Endodermal cell (in vitro differentiated cells): ENCODE measurements around the gene ATOSB. TPM values are rescaled to one million over a fixed set of nuclear protein-coding genes. Genes with fewer than 3 reads are reported as not detected.

Source experiments
- DNase-seq: peaks from one replicate; pipeline ENCODE4 v3.0.0-alpha.2; 2017
- H3K27ac ChIP-seq: 2 replicates; pipeline ENCODE4 v1.5.1; 2013; ENCODE audit warnings: mild to moderate bottlenecking, low read depth, low read length, moderate library complexity
- H3K27me3 ChIP-seq: 2 replicates; pipeline ENCODE4 v1.6.1; 2013; ENCODE audit warnings: mild to moderate bottlenecking, low read length, moderate library complexity; ENCODE audit not compliant: insufficient read depth, control insufficient read depth, poor library complexity, severe bottlenecking
- H3K36me3 ChIP-seq: 2 replicates; pipeline ENCODE4 v1.7.0; 2013; ENCODE audit warnings: mild to moderate bottlenecking, low read length, moderate library complexity; ENCODE audit not compliant: control insufficient read depth, insufficient read depth
- H3K4me1 ChIP-seq: one replicate; pipeline ENCODE4 v1.7.0; 2013; ENCODE audit warnings: low read length; ENCODE audit not compliant: control insufficient read depth, insufficient read depth
- H3K4me3 ChIP-seq: 2 replicates; pipeline ENCODE4 v1.5.1; 2013; ENCODE audit warnings: mild to moderate bottlenecking, low read length, moderate library complexity
- H3K9ac ChIP-seq: 2 replicates; pipeline ENCODE4 v1.6.1; 2013; ENCODE audit warnings: mild to moderate bottlenecking, low read length, moderate library complexity; ENCODE audit not compliant: poor library complexity, severe bottlenecking; ENCODE audit errors: extremely low read depth
- H3K9me3 ChIP-seq: 2 replicates; pipeline ENCODE4 v1.6.1; 2013; ENCODE audit warnings: mild to moderate bottlenecking, low read length, moderate library complexity; ENCODE audit not compliant: control insufficient read depth
- H3K27ac Mint-ChIP-seq: 2 replicates; pipeline ENCODE4 v1.8.0; 2020; ENCODE audit warnings: mixed read lengths
- H3K27me3 Mint-ChIP-seq: 2 replicates; pipeline ENCODE4 v1.8.0; 2021; ENCODE audit warnings: mild to moderate bottlenecking, mixed read lengths; ENCODE audit not compliant: insufficient read depth
- H3K36me3 Mint-ChIP-seq: 2 replicates; pipeline ENCODE4 v1.8.0; 2020; ENCODE audit warnings: low read depth, mixed read lengths
- H3K4me1 Mint-ChIP-seq: 2 replicates; pipeline ENCODE4 v1.8.0; 2020; ENCODE audit warnings: mixed read lengths
- H3K4me3 Mint-ChIP-seq: 2 replicates; pipeline ENCODE4 v1.8.0; 2020; ENCODE audit warnings: mild to moderate bottlenecking, moderate library complexity, mixed read lengths
- H3K9me3 Mint-ChIP-seq: 2 replicates; pipeline ENCODE4 v1.8.0; 2020; ENCODE audit warnings: mild to moderate bottlenecking, mixed read lengths
- WGBS, 2 experiments: methylation state at CpG; one replicate each; pipeline versions ENCODE4 v1.1.5 to v1.1.7; 2013; ENCODE audit warnings: missing lambda C conversion rate in 2 of 2, mixed read lengths in 1 of 2; ENCODE audit not compliant: insufficient coverage in 1 of 2, insufficient read length in 1 of 2; 5-methylcytosine and 5-hydroxymethylcytosine counted together
- total RNA-seq, 2 donors: library from RNA; stranded (reverse); fragmentation: NEBNext Ultra II Directional in 1 of 2; extraction: Animal tissue kit (Norgen Biotek cat#: 25700) in 1 of 2; gene quantifications; 2 replicates in 1 of 2; 3 replicates in 1 of 2; pipeline ENCODE4 v1.2.1, GENCODE V29; 2021
- TF ChIP-seq, protein P1 (sequence below): fragments of 200-600 bp; sonication (generic); conservative IDR thresholded peaks from 2 replicates; pipeline ENCODE4 v1.5.0; 2021; ENCODE audit warnings: antibody characterized with exemption, mild to moderate bottlenecking

ATOSB gene
- total RNA-seq, 2 donors from 2014 or later = 21.1 to 22.7 TPM

DNA sequence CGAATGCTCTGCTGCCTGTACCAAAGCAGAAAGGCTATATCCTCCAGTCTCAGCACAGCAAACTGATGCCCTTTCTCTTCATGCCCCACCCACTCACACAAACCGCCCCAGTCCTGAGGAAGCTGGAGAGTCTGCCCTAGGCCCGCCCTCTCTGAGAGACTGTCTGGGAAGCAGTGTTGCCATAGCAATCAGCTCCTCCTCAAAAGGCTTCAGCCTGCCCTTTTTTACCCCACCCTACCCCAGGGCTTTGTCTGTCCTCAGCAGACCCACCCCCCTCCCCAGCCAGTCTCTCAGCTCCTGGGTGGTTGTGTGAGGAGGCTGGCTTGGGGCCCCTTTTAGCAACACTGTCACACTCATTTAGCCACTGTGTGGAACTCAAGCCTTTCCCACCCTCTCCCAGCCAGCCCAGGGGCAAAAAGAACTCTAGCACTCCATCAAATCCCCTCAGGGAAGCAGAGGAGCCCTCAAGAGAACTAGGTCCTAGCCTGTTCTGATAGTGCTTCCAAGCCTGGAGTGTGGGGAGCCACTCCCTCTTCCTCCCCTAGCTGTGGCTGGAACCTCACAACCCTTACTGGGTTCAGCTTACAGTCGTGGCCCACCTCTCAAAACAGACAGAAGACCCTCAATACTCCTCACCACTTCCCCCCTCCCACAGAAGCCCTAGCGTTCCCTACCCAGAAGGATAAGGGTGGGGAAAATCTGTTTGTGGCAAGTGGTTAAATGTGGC is 1.4 kb downstream of the ATOSB start:
- peak; percentile 96 for DNase-seq
- Mint-ChIP-seq H3K9me3 (no peaks in the 10 kb centered on the region), H3K4me1 (peaks cover 45% of the 10 kb centered on the region), H3K27me3 (no peaks in the 10 kb centered on the region), H3K36me3 (peaks cover 4% of the 10 kb centered on the region), H3K4me3 (peak overlapping the region; percentile 76), H3K27ac (peak overlapping the region; percentile 93)
- H3K4me1 ChIP-seq = peaks cover 12% of the 10 kb centered on the region
- 6% methylated on average over 5 of the region's 5 CpGs; no CpG with 5 or more reads in 1 of the 2 experiments for WGBS, 2 experiments
- H3K9ac ChIP-seq = peak overlapping the region; percentile 75
- no peaks in the 10 kb centered on the region for H3K9me3 ChIP-seq
- no peaks in the 10 kb centered on the region for H3K27me3 ChIP-seq
- peak overlapping the region; percentile 96 for H3K4me3 ChIP-seq
- no peaks in the 10 kb centered on the region for H3K36me3 ChIP-seq
- TF ChIP-seq, protein P1, sequence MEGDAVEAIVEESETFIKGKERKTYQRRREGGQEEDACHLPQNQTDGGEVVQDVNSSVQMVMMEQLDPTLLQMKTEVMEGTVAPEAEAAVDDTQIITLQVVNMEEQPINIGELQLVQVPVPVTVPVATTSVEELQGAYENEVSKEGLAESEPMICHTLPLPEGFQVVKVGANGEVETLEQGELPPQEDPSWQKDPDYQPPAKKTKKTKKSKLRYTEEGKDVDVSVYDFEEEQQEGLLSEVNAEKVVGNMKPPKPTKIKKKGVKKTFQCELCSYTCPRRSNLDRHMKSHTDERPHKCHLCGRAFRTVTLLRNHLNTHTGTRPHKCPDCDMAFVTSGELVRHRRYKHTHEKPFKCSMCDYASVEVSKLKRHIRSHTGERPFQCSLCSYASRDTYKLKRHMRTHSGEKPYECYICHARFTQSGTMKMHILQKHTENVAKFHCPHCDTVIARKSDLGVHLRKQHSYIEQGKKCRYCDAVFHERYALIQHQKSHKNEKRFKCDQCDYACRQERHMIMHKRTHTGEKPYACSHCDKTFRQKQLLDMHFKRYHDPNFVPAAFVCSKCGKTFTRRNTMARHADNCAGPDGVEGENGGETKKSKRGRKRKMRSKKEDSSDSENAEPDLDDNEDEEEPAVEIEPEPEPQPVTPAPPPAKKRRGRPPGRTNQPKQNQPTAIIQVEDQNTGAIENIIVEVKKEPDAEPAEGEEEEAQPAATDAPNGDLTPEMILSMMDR = no peak
- H3K27ac ChIP-seq = peak overlapping the region; percentile 96

GRCh38 chr9:35112257-35113020 is 3.2 kb downstream of the ATOSB start:
- Mint-ChIP-seq H3K36me3 (peaks cover 10% of the 10 kb centered on the region), H3K4me1 (peaks cover 45% of the 10 kb centered on the region), H3K27ac (no peak overlapping the region), H3K27me3 (no peaks in the 10 kb centered on the region), H3K4me3 (no peak overlapping the region), H3K9me3 (no peaks in the 10 kb centered on the region)
- H3K9ac ChIP-seq = no peak overlapping the region
- peaks cover 12% of the 10 kb centered on the region for H3K4me1 ChIP-seq
- no peaks in the 10 kb centered on the region for H3K27me3 ChIP-seq
- H3K4me3 ChIP-seq = peak overlapping the region; percentile 74
- TF ChIP-seq, protein P1 = no peak
- peaks cover 7% of the 10 kb centered on the region for H3K36me3 ChIP-seq
- H3K9me3 ChIP-seq = no peaks in the 10 kb centered on the region
- no peak for DNase-seq
- WGBS, 2 experiments = 89 to 100% methylated on average over 2 to 3 of the region's 3 CpGs
- peak overlapping the region; percentile 1 for H3K27ac ChIP-seq

GRCh38 chr9:35111001-35111933 is 4.4 kb downstream of the ATOSB start:
- H3K9me3 ChIP-seq = no peaks in the 10 kb centered on the region
- H3K36me3 ChIP-seq = peaks cover 19% of the 10 kb centered on the region
- H3K4me3 ChIP-seq = peak overlapping the region; percentile 84
- H3K27me3 ChIP-seq = no peaks in the 10 kb centered on the region
- Mint-ChIP-seq H3K4me1 (peaks cover 37% of the 10 kb centered on the region), H3K27ac (peak overlapping the region; percentile 84), H3K36me3 (peaks cover 15% of the 10 kb centered on the region), H3K4me3 (peak overlapping the region; percentile 75), H3K9me3 (no peaks in the 10 kb centered on the region), H3K27me3 (no peaks in the 10 kb centered on the region)
- H3K27ac ChIP-seq = peak overlapping the region; percentile 21
- peak overlapping the region; percentile 66 for H3K9ac ChIP-seq
- peak; percentile 99 for DNase-seq
- 0 to 1% methylated on average over 14 to 57 of the region's 57 CpGs for WGBS, 2 experiments
- H3K4me1 ChIP-seq = peaks cover 12% of the 10 kb centered on the region
- TF ChIP-seq, protein P1 = no peak
